NT2/D1 (cell line): ENCODE data around the gene DCAF8L2.

Experiments used
- YY1 ChIP-seq: IDR thresholded peaks from 2 replicates; pipeline ENCODE4 v1.6.1; 2011; ENCODE audit not compliant: insufficient read length, insufficient read depth
- ZNF274 ChIP-seq: IDR thresholded peaks from 2 replicates; pipeline ENCODE4 v1.6.1; 2011; ENCODE audit warnings: mild to moderate bottlenecking, low read depth, low read length

DNA sequence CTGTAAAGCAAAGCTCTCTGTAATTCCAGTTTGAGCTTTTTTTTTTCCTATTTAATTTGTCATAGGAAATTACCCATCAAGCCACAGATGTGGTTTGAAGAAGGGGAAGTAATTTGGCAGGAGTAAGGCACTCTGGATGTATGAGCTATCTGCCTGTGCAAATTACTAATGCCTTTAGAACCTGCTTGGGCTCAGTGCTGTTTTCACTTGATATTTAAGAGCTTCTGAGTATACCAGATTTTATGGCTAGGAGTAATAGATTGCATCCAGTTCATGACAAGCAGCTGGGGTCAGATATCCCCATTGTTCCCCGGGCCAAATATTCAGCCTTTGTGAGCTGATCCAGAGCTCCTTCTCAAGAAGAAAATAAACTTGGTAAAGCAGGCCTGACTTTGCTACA is 89.1 kb downstream of the DCAF8L2 start:
- TF ChIP-seq ZNF274 = no peak
- no peak for TF ChIP-seq YY1
